H9 (cell line): ENCODE data around the gene CCDC138. TPM values are rescaled to one million over a fixed set of nuclear protein-coding genes. Genes with fewer than 3 reads are reported as not detected.

Experiments
- DNase-seq: peaks from one replicate; pipeline ENCODE4 v3.0.0-alpha.2; 2017
- H2AFZ ChIP-seq: one replicate; pipeline ENCODE4 v1.6.1; 2013; ENCODE audit warnings: mild to moderate bottlenecking, low read length, control low read depth, moderate library complexity
- H2AK5ac ChIP-seq: 2 replicates; pipeline ENCODE4 v1.6.1; 2013; ENCODE audit warnings: low read length, control low read depth, mixed read lengths; ENCODE audit not compliant: insufficient read length
- H2BK120ac ChIP-seq: one replicate; pipeline ENCODE4 v1.6.1; 2013; ENCODE audit warnings: low read depth, mild to moderate bottlenecking, low read length, control low read depth, inconsistent platforms; ENCODE audit not compliant: poor library complexity, severe bottlenecking
- H2BK12ac ChIP-seq: 2 replicates; pipeline ENCODE4 v1.6.1; 2013; ENCODE audit warnings: low read length, control low read depth, mixed read lengths, low read depth; ENCODE audit not compliant: insufficient read length
- H2BK15ac ChIP-seq: 2 replicates; pipeline ENCODE4 v1.6.1; 2013; ENCODE audit warnings: low read depth, low read length, control low read depth
- H2BK20ac ChIP-seq: one replicate; pipeline ENCODE4 v1.6.1; 2013; ENCODE audit warnings: low read depth, mild to moderate bottlenecking, low read length, control low read depth, inconsistent platforms; ENCODE audit not compliant: poor library complexity, severe bottlenecking
- H2BK5ac ChIP-seq: 2 replicates; pipeline ENCODE4 v1.6.1; 2013; ENCODE audit warnings: low read length, control low read depth, mixed read lengths; ENCODE audit not compliant: insufficient read length
- H3K14ac ChIP-seq: 2 replicates; pipeline ENCODE4 v1.6.1; 2013; ENCODE audit warnings: low read length, control low read depth; ENCODE audit not compliant: insufficient read depth
- H3K18ac ChIP-seq: 2 replicates; pipeline ENCODE4 v1.6.1; 2013; ENCODE audit warnings: low read depth, mild to moderate bottlenecking, mixed read lengths, low read length, control low read depth; ENCODE audit not compliant: insufficient read length
- H3K23ac ChIP-seq: 2 replicates; pipeline ENCODE4 v1.6.1; 2013; ENCODE audit warnings: low read length, control low read depth, mixed read lengths, low read depth; ENCODE audit not compliant: insufficient read length
- H3K23me2 ChIP-seq: 2 replicates; pipeline ENCODE4 v1.6.1; 2013; ENCODE audit warnings: low read depth, mild to moderate bottlenecking, mixed read lengths, low read length, control low read depth; ENCODE audit not compliant: insufficient read length, poor library complexity, severe bottlenecking
- H3K27ac ChIP-seq: 2 replicates; pipeline ENCODE4 v1.5.1; 2013; ENCODE audit warnings: low read length, control low read depth, mixed read lengths, low read depth; ENCODE audit not compliant: insufficient read length
- H3K27me3 ChIP-seq: 2 replicates; pipeline ENCODE4 v1.6.1; 2013; ENCODE audit warnings: low read length, control low read depth, inconsistent platforms; ENCODE audit not compliant: insufficient read depth
- H3K4ac ChIP-seq: 2 replicates; pipeline ENCODE4 v1.6.1; 2013; ENCODE audit warnings: low read depth, mild to moderate bottlenecking, control low read depth, inconsistent platforms, low read length, moderate library complexity
- H3K4me1 ChIP-seq: 2 replicates; pipeline ENCODE4 v1.6.1; 2013; ENCODE audit warnings: low read length, control low read depth, inconsistent platforms; ENCODE audit not compliant: insufficient read depth
- H3K4me2 ChIP-seq: 2 replicates; pipeline ENCODE4 v1.6.1; 2013; ENCODE audit warnings: low read length, control low read depth, mixed read lengths; ENCODE audit not compliant: insufficient read length, insufficient read depth
- H3K56ac ChIP-seq: 2 replicates; pipeline ENCODE4 v1.6.1; 2013; ENCODE audit warnings: low read depth, mild to moderate bottlenecking, mixed read lengths, low read length, control low read depth; ENCODE audit not compliant: insufficient read length
- H3K79me1 ChIP-seq: 2 replicates; pipeline ENCODE4 v1.6.1; 2013; ENCODE audit warnings: low read depth, mild to moderate bottlenecking, moderate library complexity, low read length, control low read depth, inconsistent platforms; ENCODE audit not compliant: insufficient read depth, poor library complexity, severe bottlenecking
- H3K79me2 ChIP-seq: 2 replicates; pipeline ENCODE4 v1.6.1; 2013; ENCODE audit warnings: low read length, control low read depth, inconsistent platforms; ENCODE audit not compliant: insufficient read depth
- H3K9ac ChIP-seq: 2 replicates; pipeline ENCODE4 v1.6.1; 2013; ENCODE audit warnings: low read length, control low read depth, mixed read lengths; ENCODE audit not compliant: insufficient read length; ENCODE audit errors: extremely low read depth
- H3K9me3 ChIP-seq: one replicate; pipeline ENCODE4 v1.6.1; 2013; ENCODE audit warnings: low read depth, low read length, inconsistent platforms; ENCODE audit not compliant: control insufficient read depth
- H3T11ph ChIP-seq: one replicate; pipeline ENCODE4 v1.6.1; 2013; ENCODE audit warnings: mild to moderate bottlenecking, low read length, control low read depth, inconsistent platforms
- H4K20me1 ChIP-seq: one replicate; pipeline ENCODE4 v1.6.1; 2013; ENCODE audit not compliant: control insufficient read depth, insufficient read length, insufficient read depth
- H4K5ac ChIP-seq: 2 replicates; pipeline ENCODE4 v1.6.1; 2013; ENCODE audit warnings: low read depth, mild to moderate bottlenecking, mixed read lengths, low read length, control low read depth; ENCODE audit not compliant: insufficient read length
- H4K8ac ChIP-seq: replicated peaks from 2 replicates; pipeline ENCODE4 v1.6.1; 2013; ENCODE audit warnings: low read length, control low read depth, mixed read lengths, low read depth; ENCODE audit not compliant: insufficient read length
- H4K91ac ChIP-seq: 2 replicates; pipeline ENCODE4 v1.6.1; 2013; ENCODE audit warnings: low read depth, mild to moderate bottlenecking, moderate library complexity, mixed read lengths, low read length, control low read depth; ENCODE audit not compliant: insufficient read length
- H3K27ac Mint-ChIP-seq, 3 experiments: 2 replicates in 2 of 3; 3 replicates in 1 of 3; pipeline ENCODE4 v1.8.0; 2020 to 2021; ENCODE audit warnings: mixed read lengths in 3 of 3, mild to moderate bottlenecking in 1 of 3, moderate library complexity in 1 of 3
- H3K27me3 Mint-ChIP-seq: 2 replicates; pipeline ENCODE4 v1.8.0; 2021; ENCODE audit warnings: low read depth, mild to moderate bottlenecking, moderate library complexity, mixed read lengths
- H3K36me3 Mint-ChIP-seq, 3 experiments: 2 replicates in 2 of 3; 3 replicates in 1 of 3; pipeline ENCODE4 v1.8.0; 2020 to 2021; ENCODE audit warnings: low read depth in 3 of 3, mixed read lengths in 3 of 3; ENCODE audit not compliant: insufficient read depth in 1 of 3
- H3K4me1 Mint-ChIP-seq, 2 experiments: 2 replicates each; pipeline ENCODE4 v1.8.0; 2020; ENCODE audit warnings: mixed read lengths in 2 of 2
- H3K4me3 Mint-ChIP-seq, 2 experiments: 2 replicates in 1 of 2; 3 replicates in 1 of 2; pipeline ENCODE4 v1.8.0; 2020 to 2021; ENCODE audit warnings: mild to moderate bottlenecking in 2 of 2, mixed read lengths in 2 of 2, moderate library complexity in 1 of 2
- H3K9me3 Mint-ChIP-seq, 2 experiments: 2 replicates in 1 of 2; 3 replicates in 1 of 2; pipeline ENCODE4 v1.8.0; 2020; ENCODE audit warnings: mild to moderate bottlenecking in 2 of 2, mixed read lengths in 2 of 2, moderate library complexity in 1 of 2
- WGBS: extraction: QIAGEN DNeasy Blood & Tissue Kit; methylation state at CpG from one replicate; pipeline ENCODE4 v1.1.7; 2013; ENCODE audit warnings: missing lambda C conversion rate, low lambda C conversion rate, mixed read lengths; ENCODE audit not compliant: insufficient read length; ENCODE audit errors: extremely low coverage; 5-methylcytosine and 5-hydroxymethylcytosine counted together
- total RNA-seq: library from RNA; stranded (reverse); gene quantifications from 2 replicates; pipeline ENCODE4 v1.2.1, GENCODE V29; 2021
- TF ChIP-seq, protein P1 (sequence below): fragments of 200-600 bp; sonication (generic); conservative IDR thresholded peaks from 3 replicates; pipeline ENCODE4 v1.8.0; 2021; ENCODE audit warnings: antibody characterized with exemption, mild to moderate bottlenecking

The CCDC138 gene
- total RNA-seq, 1 experiment from 2014 or later, result 32.7 TPM

DNA sequence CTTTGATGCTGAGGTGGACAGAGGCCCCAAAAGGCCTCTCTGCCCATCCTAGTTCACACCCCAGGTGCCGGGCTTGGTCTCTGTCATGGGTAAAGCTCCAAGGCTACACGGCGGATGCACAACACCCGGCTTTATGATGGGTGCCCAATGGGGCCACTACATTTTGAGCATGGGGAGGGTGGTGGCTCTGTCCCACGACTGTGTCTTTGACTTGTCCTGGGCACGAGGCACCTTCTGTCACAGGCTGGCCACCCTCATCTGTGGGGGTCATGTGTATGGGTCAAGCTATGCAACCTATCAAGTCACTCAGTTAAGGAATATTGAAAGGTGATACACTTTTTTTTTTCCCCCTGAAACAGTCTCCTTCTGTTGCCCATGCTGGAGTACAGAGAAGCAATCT, 138.7 kb downstream of the CCDC138 start:
- Histone ChIP-seq H2AFZ (no peak overlapping the region), H4K5ac (no peak overlapping the region), H2BK120ac (no peak overlapping the region), H4K8ac (no peak overlapping the region), H2AK5ac (no peak overlapping the region), H3K79me2 (no peaks in the 10 kb centered on the region), H3K14ac (no peak overlapping the region), H3K79me1 (no peaks in the 10 kb centered on the region), H2BK5ac (no peak overlapping the region), H3K23ac (no peak overlapping the region), H3K4me1 (no peaks in the 10 kb centered on the region), H3K4me2 (no peak overlapping the region), H3T11ph (no peak overlapping the region), H4K20me1 (no peaks in the 10 kb centered on the region), H3K9ac (no peak overlapping the region), H4K91ac (no peak overlapping the region), H3K18ac (no peak overlapping the region), H3K27me3 (no peaks in the 10 kb centered on the region), H2BK12ac (no peak overlapping the region), H3K56ac (no peak overlapping the region), H3K27ac (no peak overlapping the region), H2BK20ac (no peak overlapping the region), H2BK15ac (no peak overlapping the region), H3K9me3 (no peaks in the 10 kb centered on the region), H3K4ac (no peak overlapping the region), H3K23me2 (no peaks in the 10 kb centered on the region)
- H3K27ac Mint-ChIP-seq, result no peak overlapping the region
- WGBS, result no CpG with 5 or more reads among the region's 6 CpGs
- TF ChIP-seq, protein P1, sequence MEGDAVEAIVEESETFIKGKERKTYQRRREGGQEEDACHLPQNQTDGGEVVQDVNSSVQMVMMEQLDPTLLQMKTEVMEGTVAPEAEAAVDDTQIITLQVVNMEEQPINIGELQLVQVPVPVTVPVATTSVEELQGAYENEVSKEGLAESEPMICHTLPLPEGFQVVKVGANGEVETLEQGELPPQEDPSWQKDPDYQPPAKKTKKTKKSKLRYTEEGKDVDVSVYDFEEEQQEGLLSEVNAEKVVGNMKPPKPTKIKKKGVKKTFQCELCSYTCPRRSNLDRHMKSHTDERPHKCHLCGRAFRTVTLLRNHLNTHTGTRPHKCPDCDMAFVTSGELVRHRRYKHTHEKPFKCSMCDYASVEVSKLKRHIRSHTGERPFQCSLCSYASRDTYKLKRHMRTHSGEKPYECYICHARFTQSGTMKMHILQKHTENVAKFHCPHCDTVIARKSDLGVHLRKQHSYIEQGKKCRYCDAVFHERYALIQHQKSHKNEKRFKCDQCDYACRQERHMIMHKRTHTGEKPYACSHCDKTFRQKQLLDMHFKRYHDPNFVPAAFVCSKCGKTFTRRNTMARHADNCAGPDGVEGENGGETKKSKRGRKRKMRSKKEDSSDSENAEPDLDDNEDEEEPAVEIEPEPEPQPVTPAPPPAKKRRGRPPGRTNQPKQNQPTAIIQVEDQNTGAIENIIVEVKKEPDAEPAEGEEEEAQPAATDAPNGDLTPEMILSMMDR, result no peak
- no peak for DNase-seq
- H3K27me3 Mint-ChIP-seq, result peaks cover 2% of the 10 kb centered on the region
- H3K4me3 Mint-ChIP-seq, result no peak overlapping the region
- peaks cover 7 to 12% of the 10 kb centered on the region in 2 experiments; a peak in 3 of 4 replicates for H3K4me1 Mint-ChIP-seq
- no peaks in the 10 kb centered on the region for H3K36me3 Mint-ChIP-seq
- no peaks in the 10 kb centered on the region for H3K9me3 Mint-ChIP-seq
